ENCODE data around the gene SMIM45.
A peak's percentile ranks its signal among the peaks of the same experiment; 100 is the strongest.

The SMIM45 gene

DNA sequence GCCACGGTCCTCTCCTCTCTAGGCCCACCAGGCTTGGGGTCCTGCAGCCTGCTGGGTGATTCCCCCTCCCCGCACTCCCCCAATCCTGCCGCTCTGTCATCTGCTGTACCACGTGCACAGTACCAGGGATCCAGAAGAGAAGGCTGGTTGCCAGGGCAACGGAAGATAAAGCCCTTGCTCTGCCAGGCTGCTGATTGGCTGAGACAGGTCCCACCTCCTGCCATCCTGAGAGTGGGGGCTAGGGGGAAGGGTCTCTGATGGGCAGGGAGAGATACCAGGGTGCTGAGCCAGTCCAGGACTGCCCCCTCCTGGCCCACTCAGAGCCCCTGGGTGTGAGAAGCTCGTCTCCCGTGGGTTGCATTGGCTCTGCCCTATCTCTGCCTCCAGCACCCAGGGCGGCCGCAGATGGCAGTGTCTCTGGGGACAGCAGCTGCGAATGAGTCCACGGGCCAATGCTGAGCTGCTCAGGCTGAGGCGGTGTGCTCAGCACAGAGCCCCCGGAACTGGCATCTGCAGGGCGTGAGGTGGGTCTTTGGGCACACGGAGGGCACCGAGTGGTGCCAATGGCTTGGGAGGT, at the start of gene SMIM45:
Gene SMIM45, plus strand, starts transcription at position 253 of the 577 bp plus-strand sequence.
- H3K4me1 ChIP-seq, result no peaks in the 10 kb centered on the region
- no peak for FAIRE-seq
- DNase-seq, result peak in 1 of 6 donors; percentile 44
- WGBS, 2 donors, result 42 to 54% methylated on average over 16 of the region's 16 CpGs
- H3K36me3 ChIP-seq, result no peaks in the 10 kb centered on the region
- H3K27me3 ChIP-seq, result no peaks in the 10 kb centered on the region
- intact Hi-C loops (cut with DNase I), result no loop called here
- TF ChIP-seq, protein P1, sequence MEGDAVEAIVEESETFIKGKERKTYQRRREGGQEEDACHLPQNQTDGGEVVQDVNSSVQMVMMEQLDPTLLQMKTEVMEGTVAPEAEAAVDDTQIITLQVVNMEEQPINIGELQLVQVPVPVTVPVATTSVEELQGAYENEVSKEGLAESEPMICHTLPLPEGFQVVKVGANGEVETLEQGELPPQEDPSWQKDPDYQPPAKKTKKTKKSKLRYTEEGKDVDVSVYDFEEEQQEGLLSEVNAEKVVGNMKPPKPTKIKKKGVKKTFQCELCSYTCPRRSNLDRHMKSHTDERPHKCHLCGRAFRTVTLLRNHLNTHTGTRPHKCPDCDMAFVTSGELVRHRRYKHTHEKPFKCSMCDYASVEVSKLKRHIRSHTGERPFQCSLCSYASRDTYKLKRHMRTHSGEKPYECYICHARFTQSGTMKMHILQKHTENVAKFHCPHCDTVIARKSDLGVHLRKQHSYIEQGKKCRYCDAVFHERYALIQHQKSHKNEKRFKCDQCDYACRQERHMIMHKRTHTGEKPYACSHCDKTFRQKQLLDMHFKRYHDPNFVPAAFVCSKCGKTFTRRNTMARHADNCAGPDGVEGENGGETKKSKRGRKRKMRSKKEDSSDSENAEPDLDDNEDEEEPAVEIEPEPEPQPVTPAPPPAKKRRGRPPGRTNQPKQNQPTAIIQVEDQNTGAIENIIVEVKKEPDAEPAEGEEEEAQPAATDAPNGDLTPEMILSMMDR (IDR thresholded peaks at IDR 0.05), result no peak
- H3K27ac ChIP-seq, result no peak within 1 kb of the TSS
- peak in 2 of 4 donors; percentile 18 to 45 for ATAC-seq
- H3K4me3 ChIP-seq, result no peak within 1 kb of the TSS
- H3K9me3 ChIP-seq, result no peaks in the 10 kb centered on the region

GRCh38 chr22:41902932-41903421, 49.0 kb upstream of the SMIM45 start:
- DNase-seq (peak in 2 of 6 donors; percentile 59 to 83), ATAC-seq (peak in 3 of 4 donors; percentile 28 to 50 (median 42)), FAIRE-seq (no peak)
- Histone ChIP-seq H3K4me3 (no peak overlapping the region), H3K4me1 (no peaks in the 10 kb centered on the region), H3K36me3 (peaks cover 3 to 39% (median 20%) of the 10 kb centered on the region in 3 donors), H3K27me3 (no peaks in the 10 kb centered on the region), H3K27ac (no peak overlapping the region), H3K9me3 (no peaks in the 10 kb centered on the region)
- intact Hi-C loops (cut with DNase I), result no loop called here
- TF ChIP-seq, protein P1 (IDR thresholded peaks at IDR 0.05), result no peak
- WGBS, 2 donors, result 87 to 92% methylated on average over 15 of the region's 15 CpGs

- Histone ChIP-seq H3K4me1 (no peaks in the 10 kb centered on the region), H3K9me3 (no peaks in the 10 kb centered on the region), H3K4me3 (no peak overlapping the region), H3K27ac (no peak overlapping the region), H3K27me3 (no peaks in the 10 kb centered on the region), H3K36me3 (peaks cover 3 to 27% (median 16%) of the 10 kb centered on the region in 3 donors)
- WGBS, 2 donors, result 91 to 93% methylated on average over 22 to 24 of the region's 24 CpGs
- TF ChIP-seq, protein P1 (IDR thresholded peaks at IDR 0.05), result no peak
- DNase-seq (peak in 1 of 6 donors; percentile 69), FAIRE-seq (no peak), ATAC-seq (no peak)
- intact Hi-C loops (cut with DNase I), result no loop called here
Measured at GRCh38 chr22:41904450-41905410, 47.2 kb upstream of the SMIM45 start.

GRCh38 chr22:41905411-41906202, 46.3 kb upstream of the SMIM45 start:
- Histone ChIP-seq H3K9me3 (no peaks in the 10 kb centered on the region), H3K4me1 (peaks cover 4 to 7% (median 6%) of the 10 kb centered on the region in 3 donors), H3K36me3 (peaks cover 3 to 18% (median 8%) of the 10 kb centered on the region in 3 donors), H3K27me3 (no peaks in the 10 kb centered on the region), H3K4me3 (no peak overlapping the region), H3K27ac (no peak overlapping the region)
- DNase-seq (peak in 1 of 6 donors; percentile 58), ATAC-seq (no peak), FAIRE-seq (no peak)
- intact Hi-C loops (cut with DNase I), result no loop called here
- TF ChIP-seq, protein P1 (IDR thresholded peaks at IDR 0.05), result no peak
- 93 to 94% methylated on average over 23 of the region's 23 CpGs for WGBS, 2 donors
